ENCODE data around the gene ADSS1. TPM values are rescaled to one million over a fixed set of nuclear protein-coding genes. Genes with fewer than 3 reads are reported as not detected.

ADSS1 gene
- total RNA-seq (2014; rRNA removed; shearing (Covaris generic)) = 4.2 and 8.9 TPM in 2 replicates
- polyA plus RNA-seq (2015; cell fraction: cytosol; rRNA removed) = 19.0 and 20.3 TPM in 2 replicates
- 40.4 and 47.7 TPM in 2 replicates for polyA plus RNA-seq (2015; cell fraction: nucleus; rRNA removed)

DNA sequence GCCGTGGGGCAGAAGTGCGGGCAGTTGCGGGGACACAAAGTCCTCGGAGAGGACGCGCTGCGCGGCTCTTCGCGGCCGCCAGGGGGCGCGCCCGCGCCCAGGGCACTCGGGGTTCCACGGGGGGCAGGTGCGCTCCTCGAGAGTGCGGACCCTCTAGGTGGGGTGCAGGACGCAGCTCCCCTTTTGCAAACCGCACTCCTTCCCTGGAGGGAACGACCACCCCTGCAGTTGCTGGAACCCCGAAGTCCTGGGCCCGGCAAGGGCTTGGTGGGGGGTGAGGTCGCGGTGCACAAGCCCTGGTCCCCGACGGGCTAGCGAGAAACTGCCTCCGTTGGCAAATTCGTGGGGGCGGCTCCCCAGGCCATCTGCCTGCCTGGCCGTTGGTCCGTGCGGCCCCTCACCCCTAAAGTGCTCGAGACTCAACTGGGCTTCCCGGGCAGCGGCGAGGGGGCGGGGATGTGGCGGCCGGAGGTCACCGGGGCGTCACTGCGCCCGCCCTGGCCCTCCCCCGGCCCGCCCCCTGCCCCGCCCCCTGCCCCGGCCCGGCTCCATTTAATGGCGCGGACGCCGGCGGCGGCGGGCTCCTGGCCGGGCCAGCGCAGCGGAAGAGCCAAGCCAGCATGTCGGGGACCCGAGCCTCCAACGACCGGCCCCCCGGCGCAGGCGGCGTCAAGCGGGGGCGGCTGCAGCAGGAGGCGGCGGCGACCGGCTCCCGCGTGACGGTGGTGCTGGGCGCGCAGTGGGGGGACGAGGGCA lies at the start of gene ADSS1:
Gene ADSS1, plus strand, starts transcription at position 579 of the 756 bp plus-strand sequence. Its CDS starts 42 bp downstream, at position 621.
- peak; percentile 54 for DNase-seq (ENCODE audit: low read depth, low spot score)

DNA sequence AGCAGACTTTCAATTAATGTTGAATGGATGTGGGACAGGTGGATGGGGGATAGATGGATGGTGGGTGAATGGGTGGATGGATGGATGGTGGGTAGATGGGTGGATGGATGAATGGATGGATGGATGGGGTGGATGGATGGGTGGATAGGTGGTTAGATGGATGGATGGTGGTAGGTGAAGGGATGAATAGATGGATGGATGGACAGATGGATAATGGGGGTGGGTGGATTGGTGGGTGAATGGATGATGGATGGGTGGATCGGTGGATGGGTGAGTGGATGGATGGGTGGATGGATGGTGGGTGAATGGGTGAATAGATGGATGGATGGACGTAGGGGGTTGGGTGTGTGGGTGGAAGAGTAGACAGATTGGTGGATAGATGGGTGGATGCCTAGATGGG lies 48.6 kb upstream of the ADSS1 start:
- no peak for DNase-seq (ENCODE audit: low read depth, low spot score)
- in situ Hi-C loops (cut with HindIII; ENCODE audit: low pct_unique_long_range_greater_than_20kb, low sequenced_read_pairs) = no loop called here

More for the DNA sequence above, at the start of gene ADSS1:
- in situ Hi-C loops (cut with HindIII; ENCODE audit: low pct_unique_long_range_greater_than_20kb, low sequenced_read_pairs) = no loop called here

DNA sequence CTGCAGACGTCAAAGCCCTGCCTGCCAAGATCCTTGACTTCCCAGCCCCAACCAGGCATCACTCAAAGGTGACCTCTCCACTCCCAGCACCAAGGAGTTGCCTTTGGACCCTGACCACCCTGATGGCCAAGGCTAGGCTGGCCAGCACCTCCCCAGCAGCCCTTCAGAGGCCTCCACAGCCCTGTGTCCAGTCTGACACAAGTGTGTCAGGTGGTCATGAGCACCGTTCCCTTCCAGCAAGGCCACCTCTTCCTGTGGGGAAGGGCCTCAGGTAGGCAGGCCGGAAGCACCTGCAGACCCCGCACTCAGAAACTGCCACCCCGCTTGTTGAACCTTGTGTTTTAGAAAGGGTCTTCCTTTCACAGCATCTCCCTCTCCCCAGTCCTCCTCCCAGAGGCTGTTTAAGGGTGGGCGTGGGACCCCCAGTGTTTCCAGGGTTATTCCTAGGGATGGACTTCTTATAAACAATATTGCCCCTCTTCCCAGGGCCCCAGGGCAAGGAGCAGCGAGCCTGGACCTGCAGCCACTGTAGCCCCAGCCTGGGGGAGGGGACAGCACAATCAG lies 47.8 kb upstream of the ADSS1 start:
- in situ Hi-C loops (cut with HindIII; ENCODE audit: low pct_unique_long_range_greater_than_20kb, low sequenced_read_pairs) = no loop called here
- no peak for DNase-seq (ENCODE audit: low read depth, low spot score)

- in situ Hi-C loops (cut with HindIII; ENCODE audit: low pct_unique_long_range_greater_than_20kb, low sequenced_read_pairs) = no loop called here
Measured at GRCh38 chr14:104676694-104677511, 47.1 kb upstream of the ADSS1 start.

DNA sequence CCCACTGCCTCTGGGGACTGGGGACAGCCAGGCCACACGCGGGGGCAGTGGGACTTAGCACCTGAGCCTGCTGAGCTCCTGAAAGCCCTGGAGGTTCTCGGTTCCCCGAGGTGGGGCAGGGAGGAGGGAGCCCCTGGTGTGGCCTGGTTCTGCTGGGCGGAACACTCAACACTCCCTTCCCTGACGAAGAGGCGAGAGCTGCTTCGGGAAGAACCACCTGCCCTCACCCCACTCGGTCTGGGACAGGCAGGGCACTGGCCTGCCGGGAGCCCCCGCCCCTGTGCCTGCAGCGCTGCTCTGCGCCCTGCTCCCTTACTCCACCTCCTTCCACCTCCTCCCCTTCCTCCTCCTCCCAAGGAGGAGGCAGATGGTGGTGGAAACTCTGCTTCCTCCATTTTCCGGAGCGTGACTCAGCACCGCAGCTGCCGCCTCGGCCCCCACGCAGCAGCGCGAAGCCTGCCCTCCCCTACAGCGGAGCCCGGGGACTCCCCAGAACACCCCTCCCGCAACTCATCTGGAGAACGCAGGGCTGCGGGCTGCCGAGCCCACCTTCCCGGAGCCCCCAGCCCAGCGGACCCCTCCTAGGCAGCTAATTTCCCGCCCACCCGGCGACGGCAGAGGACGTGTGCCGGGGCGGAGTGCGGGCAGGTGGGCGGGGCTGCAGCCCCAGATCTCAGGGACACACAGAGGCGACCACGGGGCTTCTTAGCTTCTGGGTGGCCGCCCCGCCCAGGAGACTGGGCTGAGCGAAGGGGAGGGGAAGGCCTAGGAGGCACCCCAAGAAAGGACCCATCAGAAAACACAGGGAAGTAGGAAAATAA lies 46.3 kb upstream of the ADSS1 start:
- in situ Hi-C loops (cut with HindIII; ENCODE audit: low pct_unique_long_range_greater_than_20kb, low sequenced_read_pairs) = no loop called here
- DNase-seq (ENCODE audit: low read depth, low spot score) = no peak

More at GRCh38 chr14:104676694-104677511, 47.1 kb upstream of the ADSS1 start:
- no peak for DNase-seq (ENCODE audit: low read depth, low spot score)

GRCh38 chr14:104678346-104678745 lies 45.7 kb upstream of the ADSS1 start:
- in situ Hi-C loops (cut with HindIII; ENCODE audit: low pct_unique_long_range_greater_than_20kb, low sequenced_read_pairs) = no loop called here
- no peak for DNase-seq (ENCODE audit: low read depth, low spot score)

DNA sequence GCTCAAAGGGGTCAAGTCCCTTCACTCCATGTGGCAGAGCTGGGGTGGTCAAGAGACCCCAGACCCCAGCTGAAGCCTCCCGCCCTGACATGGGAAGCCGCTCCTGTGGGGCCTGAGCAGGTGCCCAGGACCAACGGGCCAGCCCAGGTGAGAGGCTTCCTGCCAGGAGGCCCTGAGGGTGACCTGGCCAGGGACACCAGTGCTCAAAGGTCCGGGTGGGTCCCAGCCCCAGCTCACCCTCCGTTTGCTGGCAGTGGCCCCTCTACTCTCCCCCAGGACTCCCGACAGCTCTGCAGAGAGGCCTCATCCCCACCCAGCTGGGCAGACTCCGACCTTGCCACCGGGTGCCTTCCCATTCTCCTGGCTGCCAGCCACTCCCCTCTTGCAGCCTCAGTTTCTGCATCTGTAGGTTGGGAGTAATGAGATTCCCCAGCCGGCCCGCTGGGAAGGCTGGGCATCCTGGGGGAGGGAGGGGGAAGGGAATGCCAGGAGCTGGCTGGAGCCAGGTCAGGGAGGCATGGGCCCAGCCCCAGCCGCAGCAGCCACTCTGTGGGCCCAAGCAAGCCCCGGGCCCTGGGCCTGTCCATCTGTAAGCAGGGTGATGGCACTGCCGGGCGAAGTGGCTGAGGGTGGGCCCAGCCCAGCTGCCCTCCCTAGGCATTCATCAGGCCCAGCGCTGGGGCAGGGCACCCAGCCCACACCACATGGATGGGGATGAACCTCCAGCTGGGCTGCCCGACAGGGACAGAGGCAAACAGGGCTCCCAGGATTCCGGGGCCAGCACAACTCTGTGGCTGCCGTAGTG lies 44.9 kb upstream of the ADSS1 start:
- in situ Hi-C loops (cut with HindIII; ENCODE audit: low pct_unique_long_range_greater_than_20kb, low sequenced_read_pairs) = no loop called here
- DNase-seq (ENCODE audit: low read depth, low spot score) = no peak

GRCh38 chr14:104680056-104680805 lies 43.8 kb upstream of the ADSS1 start:
- no peak for DNase-seq (ENCODE audit: low read depth, low spot score)
- in situ Hi-C loops (cut with HindIII; ENCODE audit: low pct_unique_long_range_greater_than_20kb, low sequenced_read_pairs) = no loop called here

DNA sequence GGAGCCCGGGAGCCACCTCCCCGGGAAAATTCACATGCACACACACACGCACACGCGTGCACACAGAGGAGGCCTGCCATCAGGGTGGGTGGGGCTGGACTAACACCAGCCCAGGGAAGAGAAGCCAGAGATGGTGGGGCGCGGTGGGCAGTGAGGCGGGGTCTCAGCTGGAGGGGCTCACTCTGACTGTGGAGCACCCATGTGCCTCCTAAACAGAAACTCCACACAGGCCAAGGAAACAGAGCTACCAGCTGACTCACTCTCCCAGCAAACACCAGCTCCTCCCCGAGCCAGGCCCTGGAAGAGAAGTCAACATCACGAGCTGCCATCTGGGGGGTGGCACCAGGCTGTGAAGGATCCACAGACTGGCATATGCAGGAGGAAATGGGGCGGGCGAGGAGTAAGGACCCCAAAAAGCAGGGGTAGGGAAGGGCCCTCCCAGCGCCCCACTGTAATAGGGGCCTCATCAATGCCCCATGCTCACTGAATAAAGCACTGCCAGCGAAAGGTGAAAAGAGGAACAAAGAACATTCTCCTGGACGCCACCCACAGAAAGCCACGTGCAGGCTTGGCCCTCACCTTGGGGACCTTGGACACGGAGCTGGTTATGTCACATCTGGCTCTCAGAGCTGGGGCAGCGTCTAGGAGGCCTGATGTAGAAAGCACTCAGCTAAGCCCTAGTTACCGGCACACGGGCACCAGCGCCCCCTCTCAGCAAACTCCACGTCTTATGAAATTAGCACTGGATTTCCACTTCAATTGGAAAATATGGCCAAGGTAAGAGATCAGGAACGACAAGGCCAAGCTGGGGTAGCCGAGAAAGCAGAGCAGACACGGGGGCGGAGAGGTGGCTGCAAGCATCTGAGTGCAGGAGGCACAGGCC lies 43.0 kb upstream of the ADSS1 start:
- in situ Hi-C loops (cut with HindIII; ENCODE audit: low pct_unique_long_range_greater_than_20kb, low sequenced_read_pairs) = no loop called here
- peak; percentile 46 for DNase-seq (ENCODE audit: low read depth, low spot score)

GRCh38 chr14:104681689-104682074 lies 42.3 kb upstream of the ADSS1 start:
- in situ Hi-C loops (cut with HindIII; ENCODE audit: low pct_unique_long_range_greater_than_20kb, low sequenced_read_pairs) = no loop called here
- peak; percentile 49 for DNase-seq (ENCODE audit: low read depth, low spot score)

DNA sequence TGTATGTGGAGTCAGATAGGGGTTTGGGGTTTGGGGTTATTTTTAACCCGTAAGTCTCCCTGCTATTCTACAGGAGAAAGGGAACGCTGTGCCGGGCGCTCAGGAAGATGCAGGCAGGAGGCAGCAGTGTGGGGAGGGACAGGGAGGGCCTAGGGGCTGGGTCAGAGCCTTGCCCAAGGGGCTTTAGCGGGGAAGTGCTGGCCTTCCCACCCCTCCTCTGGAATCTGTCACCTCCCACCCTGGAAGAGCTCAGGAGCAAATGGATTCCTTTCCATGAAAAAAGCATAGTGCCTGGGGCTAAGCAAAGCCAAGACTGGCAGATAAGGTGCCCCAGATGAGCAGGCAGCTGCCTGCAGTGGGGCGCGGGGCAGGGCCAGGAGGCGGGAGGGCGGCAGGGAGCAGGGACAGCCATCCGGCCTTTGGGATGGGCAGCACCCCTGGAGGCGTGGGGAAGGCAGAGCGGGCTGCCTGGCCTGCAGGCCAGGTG lies 41.9 kb upstream of the ADSS1 start:
- in situ Hi-C loops (cut with HindIII; ENCODE audit: low pct_unique_long_range_greater_than_20kb, low sequenced_read_pairs) = no loop called here
- no peak for DNase-seq (ENCODE audit: low read depth, low spot score)

DNA sequence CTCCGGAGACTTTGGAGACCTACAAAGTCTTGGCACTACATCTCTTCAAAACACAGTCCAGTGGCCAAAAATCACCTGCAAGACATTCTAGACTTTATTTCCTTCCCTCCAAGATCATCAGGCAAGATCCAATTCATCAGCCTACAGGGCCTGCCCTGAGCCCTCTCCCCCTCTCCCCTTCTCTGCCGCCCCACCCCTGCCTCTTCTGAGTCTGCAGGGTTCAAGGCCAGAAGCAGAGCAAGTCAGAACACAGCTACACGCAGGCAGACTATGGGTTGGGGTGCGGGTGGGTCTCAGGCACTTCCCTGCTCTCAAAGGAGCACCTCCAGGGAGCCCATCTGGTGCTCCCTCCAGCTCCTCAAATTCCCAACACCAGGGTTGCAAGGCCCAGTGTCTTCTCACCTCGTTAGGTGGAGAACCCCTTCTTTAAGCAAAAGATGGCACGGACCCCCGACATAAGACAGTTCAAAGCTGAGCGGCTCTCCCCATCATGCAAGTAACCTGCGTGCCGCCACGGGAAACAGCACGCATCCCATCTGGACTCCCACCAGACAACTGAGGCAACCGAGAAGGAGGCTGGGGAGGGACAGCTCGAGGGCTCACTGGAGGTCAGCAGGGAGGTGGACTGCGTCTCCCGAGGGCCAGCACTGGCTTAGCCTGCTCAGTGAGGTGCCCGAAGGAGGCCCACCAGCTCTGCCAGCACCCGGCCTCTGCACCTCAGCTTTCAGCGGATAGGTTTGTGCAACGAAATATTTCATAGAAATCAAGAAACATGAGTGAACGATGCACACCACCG lies 40.2 kb upstream of the ADSS1 start:
- in situ Hi-C loops (cut with HindIII; ENCODE audit: low pct_unique_long_range_greater_than_20kb, low sequenced_read_pairs) = no loop called here
- DNase-seq (ENCODE audit: low read depth, low spot score) = no peak

DNA sequence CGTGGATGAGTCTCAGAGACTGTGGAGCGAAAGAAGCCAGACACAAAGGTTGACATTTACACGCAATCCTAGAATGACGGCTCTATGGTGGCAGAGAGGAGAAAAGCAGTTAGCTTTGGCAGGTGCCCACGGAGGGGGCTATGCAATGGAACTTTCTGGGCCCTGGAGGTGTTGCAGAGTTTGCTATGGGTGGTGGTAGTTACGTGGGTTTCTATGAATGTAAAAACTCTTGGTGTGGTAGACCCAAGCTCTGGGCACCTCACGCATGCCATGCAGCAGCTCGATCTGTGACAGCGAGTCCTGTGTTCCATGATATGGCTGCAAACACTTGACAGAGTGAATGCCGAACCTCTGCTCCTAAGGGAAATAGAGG lies 39.6 kb upstream of the ADSS1 start:
- DNase-seq (ENCODE audit: low read depth, low spot score) = no peak
- in situ Hi-C loops (cut with HindIII; ENCODE audit: low pct_unique_long_range_greater_than_20kb, low sequenced_read_pairs) = no loop called here

GRCh38 chr14:104685216-104685997 lies 38.6 kb upstream of the ADSS1 start:
- DNase-seq (ENCODE audit: low read depth, low spot score) = no peak
- in situ Hi-C loops (cut with HindIII; ENCODE audit: low pct_unique_long_range_greater_than_20kb, low sequenced_read_pairs) = no loop called here

Data from SK-MEL-5 (cell line).